ENCODE data around the gene POU6F2. TPM values are rescaled to one million over a fixed set of nuclear protein-coding genes. Genes with fewer than 3 reads are reported as not detected.

POU6F2 gene
- total RNA-seq, 1 experiment from 2014 or later, result not detected

DNA sequence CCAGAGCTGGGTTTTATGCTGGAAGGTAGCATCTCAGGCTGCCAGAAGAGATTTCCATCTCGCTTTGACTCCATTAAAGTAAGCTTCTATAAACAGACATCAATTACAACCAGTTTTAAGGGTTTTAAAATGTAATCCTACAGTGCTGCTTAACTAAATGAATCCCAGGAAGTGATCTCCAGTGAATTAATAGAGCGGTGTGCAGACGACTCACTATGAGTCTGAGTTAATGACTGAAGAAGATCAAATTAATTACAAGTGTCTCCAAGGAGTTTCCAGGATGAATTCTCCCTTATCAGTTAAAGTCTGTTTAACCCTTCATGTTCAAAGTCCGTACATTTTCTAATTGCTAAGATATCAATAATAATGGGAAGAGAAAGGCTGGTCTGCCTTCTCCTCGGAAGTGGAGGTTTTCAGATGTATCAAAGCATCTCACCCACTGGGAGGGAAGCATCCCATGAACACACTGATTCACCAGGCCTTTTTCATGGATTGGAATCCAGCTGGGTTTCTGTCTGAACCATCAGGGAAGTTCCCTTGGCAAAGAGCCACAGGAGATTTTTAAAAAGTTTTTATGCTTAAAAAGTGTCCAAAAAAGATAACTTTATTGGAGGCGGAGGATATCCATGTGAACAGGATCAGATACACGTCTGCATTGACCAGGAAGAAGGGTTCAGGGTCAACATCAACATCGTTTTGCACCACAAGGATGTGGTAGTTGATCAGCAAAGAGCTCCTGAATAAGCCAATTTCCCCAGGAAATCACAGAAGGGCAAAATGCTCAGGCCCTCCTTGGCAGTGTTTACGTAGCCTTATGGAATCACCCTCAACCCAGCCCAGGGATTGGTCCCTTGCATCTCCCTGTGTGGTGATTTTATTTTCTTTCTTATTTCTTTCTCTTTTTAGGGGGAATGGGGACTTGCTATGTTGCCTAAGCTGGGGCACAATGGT is 288.2 kb downstream of the POU6F2 start:
- in situ Hi-C loops (cut with HindIII; ENCODE audit: low pct_unique_long_range_greater_than_20kb, low sequenced_read_pairs) (no loop called here), intact Hi-C loops (cut with micrococcal nuclease; ENCODE audit: unreplicated experiment) (no loop called here)
- H3K36me3 ChIP-seq (ENCODE audit: control insufficient read depth, insufficient read depth, low read length), result no peaks in the 10 kb centered on the region
- BruUV-seq (replicated peaks), result no TSS peak
- POLR2A ChIA-PET, result no interaction called here
- ATAC-seq (no peak), DNase-seq (ENCODE audit: low read depth, low spot score) (no peak)
- H3K4me3 ChIP-seq (ENCODE audit: low read depth in 2 of 2, low read length in 2 of 2), result no peak overlapping the region
- H3K27ac ChIP-seq (ENCODE audit: low read length), result no peak overlapping the region
- no peaks in the 10 kb centered on the region for H3K4me1 ChIP-seq (ENCODE audit: control insufficient read depth, insufficient read depth, low read length)
- TF ChIP-seq TCF7L2 (IDR thresholded peaks at IDR 0.05; ENCODE audit: low read depth, low read length), result no peak
- TF ChIP-seq, protein P1, sequence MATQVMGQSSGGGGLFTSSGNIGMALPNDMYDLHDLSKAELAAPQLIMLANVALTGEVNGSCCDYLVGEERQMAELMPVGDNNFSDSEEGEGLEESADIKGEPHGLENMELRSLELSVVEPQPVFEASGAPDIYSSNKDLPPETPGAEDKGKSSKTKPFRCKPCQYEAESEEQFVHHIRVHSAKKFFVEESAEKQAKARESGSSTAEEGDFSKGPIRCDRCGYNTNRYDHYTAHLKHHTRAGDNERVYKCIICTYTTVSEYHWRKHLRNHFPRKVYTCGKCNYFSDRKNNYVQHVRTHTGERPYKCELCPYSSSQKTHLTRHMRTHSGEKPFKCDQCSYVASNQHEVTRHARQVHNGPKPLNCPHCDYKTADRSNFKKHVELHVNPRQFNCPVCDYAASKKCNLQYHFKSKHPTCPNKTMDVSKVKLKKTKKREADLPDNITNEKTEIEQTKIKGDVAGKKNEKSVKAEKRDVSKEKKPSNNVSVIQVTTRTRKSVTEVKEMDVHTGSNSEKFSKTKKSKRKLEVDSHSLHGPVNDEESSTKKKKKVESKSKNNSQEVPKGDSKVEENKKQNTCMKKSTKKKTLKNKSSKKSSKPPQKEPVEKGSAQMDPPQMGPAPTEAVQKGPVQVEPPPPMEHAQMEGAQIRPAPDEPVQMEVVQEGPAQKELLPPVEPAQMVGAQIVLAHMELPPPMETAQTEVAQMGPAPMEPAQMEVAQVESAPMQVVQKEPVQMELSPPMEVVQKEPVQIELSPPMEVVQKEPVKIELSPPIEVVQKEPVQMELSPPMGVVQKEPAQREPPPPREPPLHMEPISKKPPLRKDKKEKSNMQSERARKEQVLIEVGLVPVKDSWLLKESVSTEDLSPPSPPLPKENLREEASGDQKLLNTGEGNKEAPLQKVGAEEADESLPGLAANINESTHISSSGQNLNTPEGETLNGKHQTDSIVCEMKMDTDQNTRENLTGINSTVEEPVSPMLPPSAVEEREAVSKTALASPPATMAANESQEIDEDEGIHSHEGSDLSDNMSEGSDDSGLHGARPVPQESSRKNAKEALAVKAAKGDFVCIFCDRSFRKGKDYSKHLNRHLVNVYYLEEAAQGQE (IDR thresholded peaks at IDR 0.05; ENCODE audit: insufficient read depth in 1 of 2, low read depth in 2 of 2, low read length in 1 of 2), result no peak
- no peak for TF ChIP-seq POLR2AphosphoS5 (IDR thresholded peaks at IDR 0.05; ENCODE audit: low read depth, low read length)
- TF ChIP-seq SIN3A (IDR thresholded peaks at IDR 0.05; ENCODE audit: borderline replicate concordance, insufficient read depth, low read depth, low read length), result no peak
- no peak for TF ChIP-seq CTCF (IDR thresholded peaks at IDR 0.05)
- CTCF ChIA-PET, result no interaction called here
- H3K27me3 ChIP-seq (ENCODE audit: control insufficient read depth, insufficient read depth, low read length), result no peaks in the 10 kb centered on the region
- no peaks in the 10 kb centered on the region for H3K9me3 ChIP-seq (ENCODE audit: control insufficient read depth, insufficient read depth, low read depth, low read length)

- Histone ChIP-seq H3K27me3 (ENCODE audit: control insufficient read depth, insufficient read depth, low read length) (no peaks in the 10 kb centered on the region), H3K4me3 (ENCODE audit: low read depth in 2 of 2, low read length in 2 of 2) (no peak overlapping the region), H3K4me1 (ENCODE audit: control insufficient read depth, insufficient read depth, low read length) (no peaks in the 10 kb centered on the region), H3K27ac (ENCODE audit: low read length) (no peak overlapping the region), H3K9me3 (ENCODE audit: control insufficient read depth, insufficient read depth, low read depth, low read length) (no peaks in the 10 kb centered on the region), H3K36me3 (ENCODE audit: control insufficient read depth, insufficient read depth, low read length) (no peaks in the 10 kb centered on the region)
- no peak for ATAC-seq
- intact Hi-C loops (cut with micrococcal nuclease; ENCODE audit: unreplicated experiment) (no loop called here), in situ Hi-C loops (cut with HindIII; ENCODE audit: low pct_unique_long_range_greater_than_20kb, low sequenced_read_pairs) (no loop called here)
- no peak for DNase-seq (ENCODE audit: low read depth, low spot score)
- TF ChIP-seq TCF7L2 (IDR thresholded peaks at IDR 0.05; ENCODE audit: low read depth, low read length) (no peak), SIN3A (IDR thresholded peaks at IDR 0.05; ENCODE audit: borderline replicate concordance, insufficient read depth, low read depth, low read length) (no peak), POLR2AphosphoS5 (IDR thresholded peaks at IDR 0.05; ENCODE audit: low read depth, low read length) (no peak), CTCF (IDR thresholded peaks at IDR 0.05) (no peak)
- TF ChIP-seq, protein P1 (IDR thresholded peaks at IDR 0.05; ENCODE audit: insufficient read depth in 1 of 2, low read depth in 2 of 2, low read length in 1 of 2), result no peak
- POLR2A ChIA-PET, result no interaction called here
- CTCF ChIA-PET, result no interaction called here
- no TSS peak for BruUV-seq (replicated peaks)
Measured at GRCh38 chr7:39269034-39269433, 291.3 kb downstream of the POU6F2 start.
